Epithelial cell of esophagus (primary cell): ENCODE data around the gene ARF1.

ENCODE experiments used
- DNase-seq: peaks from one replicate; pipeline ENCODE4 v3.0.0; 2010; ENCODE audit warnings: low read depth
- H3K4me3 ChIP-seq: 2 replicates; pipeline ENCODE4 v1.5.1; 2011; ENCODE audit warnings: mild to moderate bottlenecking, low read length, control low read depth
- TF ChIP-seq, protein P1 (sequence below): IDR thresholded peaks from 2 replicates; pipeline ENCODE4 v1.5.1; 2011; ENCODE audit warnings: low read depth, mild to moderate bottlenecking, low read length, control low read depth, inconsistent platforms; ENCODE audit not compliant: insufficient read depth; ENCODE audit errors: missing control alignments

The ARF1 gene

GRCh38 chr1:228095161-228095560 lies 12.7 kb downstream of the ARF1 start:
- no peak overlapping the region for H3K4me3 ChIP-seq
- TF ChIP-seq, protein P1, sequence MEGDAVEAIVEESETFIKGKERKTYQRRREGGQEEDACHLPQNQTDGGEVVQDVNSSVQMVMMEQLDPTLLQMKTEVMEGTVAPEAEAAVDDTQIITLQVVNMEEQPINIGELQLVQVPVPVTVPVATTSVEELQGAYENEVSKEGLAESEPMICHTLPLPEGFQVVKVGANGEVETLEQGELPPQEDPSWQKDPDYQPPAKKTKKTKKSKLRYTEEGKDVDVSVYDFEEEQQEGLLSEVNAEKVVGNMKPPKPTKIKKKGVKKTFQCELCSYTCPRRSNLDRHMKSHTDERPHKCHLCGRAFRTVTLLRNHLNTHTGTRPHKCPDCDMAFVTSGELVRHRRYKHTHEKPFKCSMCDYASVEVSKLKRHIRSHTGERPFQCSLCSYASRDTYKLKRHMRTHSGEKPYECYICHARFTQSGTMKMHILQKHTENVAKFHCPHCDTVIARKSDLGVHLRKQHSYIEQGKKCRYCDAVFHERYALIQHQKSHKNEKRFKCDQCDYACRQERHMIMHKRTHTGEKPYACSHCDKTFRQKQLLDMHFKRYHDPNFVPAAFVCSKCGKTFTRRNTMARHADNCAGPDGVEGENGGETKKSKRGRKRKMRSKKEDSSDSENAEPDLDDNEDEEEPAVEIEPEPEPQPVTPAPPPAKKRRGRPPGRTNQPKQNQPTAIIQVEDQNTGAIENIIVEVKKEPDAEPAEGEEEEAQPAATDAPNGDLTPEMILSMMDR = no peak
- DNase-seq = no peak

DNA sequence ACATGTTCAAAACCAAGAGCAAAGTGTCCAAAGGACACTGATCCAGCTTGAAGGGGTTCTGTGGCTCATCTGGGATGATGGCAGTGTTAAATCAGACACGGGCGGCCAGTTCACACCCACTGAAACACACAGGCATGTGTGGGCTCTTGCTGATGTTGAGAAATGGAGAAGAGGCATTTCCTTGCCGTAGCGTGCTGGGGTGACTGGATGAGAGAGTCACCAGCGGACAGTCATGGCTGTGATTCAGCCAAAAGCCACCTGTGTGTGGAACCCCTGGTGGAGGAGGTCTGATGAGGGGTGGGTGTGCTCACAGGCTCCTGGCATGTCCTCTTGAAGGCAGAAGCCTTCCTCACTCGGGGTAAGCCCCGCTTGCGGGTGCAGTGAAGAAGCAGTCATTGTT lies 13.4 kb downstream of the ARF1 start:
- DNase-seq = no peak
- no peak overlapping the region for H3K4me3 ChIP-seq

DNA sequence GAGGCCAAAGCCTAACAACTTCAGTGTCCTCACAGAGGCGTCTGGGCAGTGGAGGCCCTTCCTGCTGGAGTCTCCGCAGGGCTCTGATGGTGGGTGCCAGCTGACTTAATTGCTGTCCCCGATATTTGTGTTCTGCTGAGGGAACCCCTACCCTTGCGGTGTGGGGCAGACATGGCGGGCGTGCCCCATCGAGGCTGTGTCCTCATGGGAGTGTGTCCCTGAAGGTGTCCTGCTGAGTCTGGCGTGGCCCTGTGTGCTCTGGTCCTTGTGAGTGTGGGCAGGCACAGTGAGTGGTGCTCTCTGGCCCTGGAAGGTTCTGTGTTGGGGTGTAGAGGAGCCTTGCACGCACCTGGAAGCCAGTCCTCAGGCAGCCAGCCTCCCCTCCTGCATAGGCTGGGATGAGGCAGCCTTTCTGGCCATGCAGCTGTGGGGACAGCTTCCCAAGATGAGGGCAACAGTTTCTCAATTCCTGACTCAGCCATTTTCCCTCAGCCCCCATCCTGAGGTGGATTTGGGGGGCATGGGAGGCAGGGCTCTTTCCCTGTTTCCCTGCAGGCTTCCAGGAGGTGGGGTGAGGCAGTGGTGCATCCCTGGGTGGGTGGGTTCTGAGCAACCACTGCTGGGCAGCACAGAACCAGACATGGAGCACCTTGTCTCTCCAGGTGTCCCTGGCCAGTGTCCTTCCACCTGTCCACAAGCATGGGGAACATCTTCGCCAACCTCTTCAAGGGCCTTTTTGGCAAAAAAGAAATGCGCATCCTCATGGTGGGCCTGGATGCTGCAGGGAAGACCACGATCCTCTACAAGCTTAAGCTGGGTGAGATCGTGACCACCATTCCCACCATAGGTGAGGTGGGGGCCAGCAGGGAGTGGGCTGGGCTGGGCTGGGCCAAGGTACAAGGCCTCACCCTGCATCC lies 14.2 kb downstream of the ARF1 start:
- no peak for DNase-seq

More for the DNA sequence above, 13.4 kb downstream of the ARF1 start:
- TF ChIP-seq, protein P1 = no peak

GRCh38 chr1:228097333-228098081 lies 15.0 kb downstream of the ARF1 start:
- TF ChIP-seq, protein P1 = no peak
- H3K4me3 ChIP-seq = no peak overlapping the region
- DNase-seq = no peak

More for the DNA sequence above, 14.2 kb downstream of the ARF1 start:
- no peak overlapping the region for H3K4me3 ChIP-seq
- TF ChIP-seq, protein P1 = no peak

DNA sequence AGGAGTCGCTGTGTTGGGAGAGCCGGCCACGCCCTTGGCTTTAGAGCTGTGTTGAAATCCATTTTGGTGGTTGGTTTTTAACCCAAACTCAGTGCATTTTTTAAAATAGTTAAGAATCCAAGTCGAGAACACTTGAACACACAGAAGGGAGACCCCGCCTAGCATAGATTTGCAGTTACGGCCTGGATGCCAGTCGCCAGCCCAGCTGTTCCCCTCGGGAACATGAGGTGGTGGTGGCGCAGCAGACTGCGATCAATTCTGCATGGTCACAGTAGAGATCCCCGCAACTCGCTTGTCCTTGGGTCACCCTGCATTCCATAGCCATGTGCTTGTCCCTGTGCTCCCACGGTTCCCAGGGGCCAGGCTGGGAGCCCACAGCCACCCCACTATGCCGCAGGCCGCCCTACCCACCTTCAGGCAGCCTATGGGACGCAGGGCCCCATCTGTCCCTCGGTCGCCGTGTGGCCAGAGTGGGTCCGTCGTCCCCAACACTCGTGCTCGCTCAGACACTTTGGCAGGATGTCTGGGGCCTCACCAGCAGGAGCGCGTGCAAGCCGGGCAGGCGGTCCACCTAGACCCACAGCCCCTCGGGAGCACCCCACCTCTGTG lies 15.9 kb downstream of the ARF1 start:
- TF ChIP-seq, protein P1 = no peak
- no peak for DNase-seq
- H3K4me3 ChIP-seq = no peak overlapping the region

DNA sequence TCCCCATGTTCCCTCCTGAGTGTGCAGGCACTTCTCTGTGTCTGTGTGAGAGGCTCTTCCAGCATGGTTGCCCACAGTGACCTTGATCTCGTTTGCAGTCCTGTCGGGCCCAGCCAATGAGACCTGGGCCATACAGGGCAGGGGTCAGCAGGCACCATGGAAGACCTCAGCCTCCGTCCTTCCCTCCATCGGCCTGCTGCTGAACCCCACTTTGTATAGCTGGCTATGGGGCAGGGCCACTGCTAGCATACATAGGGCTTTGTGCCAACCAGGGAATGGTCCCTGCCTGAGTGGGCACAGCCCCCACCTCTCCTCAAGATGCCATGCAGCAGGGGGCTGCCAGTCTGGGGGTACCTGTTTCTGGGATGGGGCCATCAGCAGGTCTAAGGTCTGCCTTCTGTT lies 16.8 kb downstream of the ARF1 start:
- no peak for DNase-seq
- no peak overlapping the region for H3K4me3 ChIP-seq
- TF ChIP-seq, protein P1 = no peak
